HCT116 (cell line): ENCODE measurements around the gene SGMS2. TPM values are rescaled to one million over a fixed set of nuclear protein-coding genes. Genes with fewer than 3 reads are reported as not detected.
A peak's percentile ranks its signal among the peaks of the same experiment; 100 is the strongest.

Experiments used
- ATAC-seq: fragments of 200-7000 bp; cut with Tn5 transposase; 2 replicates; pipeline ENCODE4 v1.9.1; 2020; ENCODE audit warnings: mild to moderate bottlenecking, moderate library complexity
- BruUV-seq: library from RNA; stranded (reverse); fragments of 400-500 nt; replicated peaks from 2 replicates; lab custom pipeline; 2021; lab: Mats Ljungman, UMichigan
- CTCF ChIA-PET: fragments of 300-600 bp; sonication (Branson Sonifier 250); formaldehyde crosslinking; loops from one replicate; lab custom pipeline; 2021; ENCODE audit warnings: antibody characterized with exemption; lab: Charles Lee
- POLR2A ChIA-PET: fragments of 300-600, 350-600 bp; sonication (Branson Sonifier 250); formaldehyde crosslinking; loops from one replicate; lab custom pipeline; 2021; ENCODE audit warnings: antibody characterized with exemption; lab: Charles Lee
- RAD21 ChIA-PET, 2 experiments: fragments of 300-600 bp; sonication (Branson Sonifier 250); formaldehyde crosslinking; loops; one replicate each; lab custom pipeline; 2023; ENCODE audit warnings: low total read pairs in 2 of 2; ENCODE audit not compliant: uncharacterized antibody in 2 of 2, unreplicated experiment in 2 of 2, low non-redundant PET in 1 of 2; lab: Charles Lee
- DNase-seq: peaks from one replicate; pipeline ENCODE4 v3.0.0-alpha.2; 2010; ENCODE audit warnings: low read depth, low spot score
- H2AFZ ChIP-seq: fragments of 200-600 bp; shearing (Covaris generic), sonication (generic); 2 replicates; pipeline ENCODE4 v1.6.1; 2017; ENCODE audit warnings: low read depth, mixed run types, mixed read lengths, antibody characterized with exemption, low read length; ENCODE audit not compliant: poor library complexity, severe bottlenecking
- H3K27ac ChIP-seq: 2 replicates; pipeline ENCODE4 v1.5.1; 2012; ENCODE audit warnings: low read depth, low read length
- H3K27me3 ChIP-seq: fragments of 200-600 bp; sonication (generic); 2 replicates; pipeline ENCODE4 v1.6.1; 2016; ENCODE audit warnings: mixed run types, low read length, mixed read lengths; ENCODE audit not compliant: insufficient read depth
- H3K36me3 ChIP-seq, 2 experiments: fragments of 200-500 bp in 1 of 2; fragments of 200-600 bp in 1 of 2; sonication (Bioruptor generic) in 1 of 2; sonication (generic) in 1 of 2; 2 replicates each; pipeline versions ENCODE4 v1.5.1 to v1.6.1; 2014 to 2016; ENCODE audit warnings: low read length in 2 of 2, inconsistent platforms in 1 of 2, mixed read lengths in 1 of 2, mixed run types in 1 of 2; ENCODE audit not compliant: insufficient read depth in 2 of 2, control insufficient read depth in 1 of 2
- H3K4me1 ChIP-seq, 2 experiments: fragments of 200-600 bp in 1 of 2; sonication (generic) in 1 of 2; 2 replicates each; pipeline versions ENCODE4 v1.5.1 to v1.6.1; 2012 to 2017; ENCODE audit warnings: low read length in 2 of 2, inconsistent platforms in 1 of 2, mild to moderate bottlenecking in 1 of 2, mixed read lengths in 1 of 2, mixed run types in 1 of 2, moderate library complexity in 1 of 2; ENCODE audit not compliant: insufficient read depth in 2 of 2, control insufficient read depth in 1 of 2
- H3K4me2 ChIP-seq: fragments of 200-600 bp; sonication (generic); 2 replicates; pipeline ENCODE4 v1.6.1; 2017; ENCODE audit warnings: mixed run types, low read length, mixed read lengths
- H3K4me3 ChIP-seq, 2 experiments: fragments of 200-600 bp in 1 of 2; sonication (generic) in 1 of 2; replicated peaks in 1 of 2; 2 replicates each; pipeline ENCODE4 v1.5.1; 2011 to 2016; ENCODE audit warnings: low read length in 2 of 2, control low read depth in 1 of 2, low read depth in 1 of 2, mild to moderate bottlenecking in 1 of 2, mixed read lengths in 1 of 2, mixed run types in 1 of 2
- H3K79me2 ChIP-seq: fragments of 200-600 bp; sonication (generic); 2 replicates; pipeline ENCODE4 v1.6.1; 2017; ENCODE audit warnings: mild to moderate bottlenecking, mixed run types, low read length, moderate library complexity, mixed read lengths; ENCODE audit not compliant: insufficient read depth
- H3K9ac ChIP-seq: fragments of 200-600 bp; sonication (generic); 2 replicates; pipeline ENCODE4 v1.6.1; 2016; ENCODE audit warnings: low read length, mixed read lengths
- H3K9me2 ChIP-seq: fragments of 200-600 bp; sonication (generic), shearing (Covaris generic); 2 replicates; pipeline ENCODE4 v1.6.1; 2017; ENCODE audit warnings: mixed run types, mild to moderate bottlenecking, moderate library complexity; ENCODE audit not compliant: insufficient read depth
- H3K9me3 ChIP-seq, 2 experiments: fragments of 200-500 bp in 1 of 2; fragments of 200-600 bp in 1 of 2; sonication (Bioruptor generic) in 1 of 2; sonication (generic) in 1 of 2; 2 replicates each; pipeline ENCODE4 v1.6.1; 2014 to 2017; ENCODE audit warnings: low read length in 2 of 2, mixed read lengths in 2 of 2, inconsistent platforms in 1 of 2, low read depth in 1 of 2, mild to moderate bottlenecking in 1 of 2, mixed run types in 1 of 2, moderate library complexity in 1 of 2; ENCODE audit not compliant: control insufficient read depth in 1 of 2, insufficient read depth in 1 of 2
- H4K20me1 ChIP-seq: fragments of 200-600 bp; sonication (generic), shearing (Covaris generic); 2 replicates; pipeline ENCODE4 v1.6.1; 2017; ENCODE audit warnings: mixed run types, mild to moderate bottlenecking, moderate library complexity; ENCODE audit not compliant: insufficient read depth
- CBX3 ChIP-seq: IDR thresholded peaks from 2 replicates; pipeline ENCODE4 v1.6.1; 2012; ENCODE audit warnings: low read depth
- CEBPB ChIP-seq: IDR thresholded peaks from 2 replicates; pipeline ENCODE4 v1.6.1; 2012; ENCODE audit warnings: low read depth
- CTCF ChIP-seq, 3 experiments: fragments of 200-600 bp in 1 of 3; sonication (generic) in 1 of 3; IDR thresholded peaks in 2 of 3; conservative IDR thresholded peaks in 1 of 3; 2 replicates each; pipeline ENCODE4 v1.5.1; 2012 to 2017; ENCODE audit warnings: low read depth in 2 of 3, low read length in 2 of 3, antibody characterized with exemption in 1 of 3, borderline replicate concordance in 1 of 3, control low read depth in 1 of 3, mild to moderate bottlenecking in 1 of 3, mixed read lengths in 1 of 3, mixed run types in 1 of 3, moderate library complexity in 1 of 3; ENCODE audit not compliant: insufficient read depth in 1 of 3
- EGR1 ChIP-seq: IDR thresholded peaks from 2 replicates; pipeline ENCODE4 v1.6.1; 2012; ENCODE audit warnings: low read depth
- EZH2 ChIP-seq: fragments of 200-600 bp; sonication (generic); IDR thresholded peaks from 2 replicates; pipeline ENCODE4 v1.6.1; 2017; ENCODE audit warnings: antibody characterized with exemption, mixed run types
- FOSL1 ChIP-seq: IDR thresholded peaks from 2 replicates; pipeline ENCODE4 v1.6.1; 2012; ENCODE audit warnings: low read depth
- JUND ChIP-seq: IDR thresholded peaks from 2 replicates; pipeline ENCODE4 v1.6.1; 2012
- RAD21 ChIP-seq: IDR thresholded peaks from 2 replicates; pipeline ENCODE4 v1.6.1; 2012; ENCODE audit warnings: low read depth, mild to moderate bottlenecking
- REST ChIP-seq: IDR thresholded peaks from 2 replicates; pipeline ENCODE4 v1.6.1; 2012; ENCODE audit warnings: low read depth
- SIN3A ChIP-seq: IDR thresholded peaks from 2 replicates; pipeline ENCODE4 v1.6.1; 2012; ENCODE audit warnings: low read depth
- SP1 ChIP-seq: IDR thresholded peaks from 2 replicates; pipeline ENCODE4 v1.6.1; 2012; ENCODE audit warnings: low read depth
- SRF ChIP-seq: IDR thresholded peaks from 2 replicates; pipeline ENCODE4 v1.6.1; 2012; ENCODE audit warnings: low read depth
- YY1 ChIP-seq: IDR thresholded peaks from 2 replicates; pipeline ENCODE4 v1.6.1; 2011; ENCODE audit warnings: low read length, low read depth, moderate library complexity, mild to moderate bottlenecking; ENCODE audit not compliant: insufficient replicate concordance; ENCODE audit errors: extremely low read depth
- ZBTB33 ChIP-seq: IDR thresholded peaks from 2 replicates; pipeline ENCODE4 v1.6.1; 2011; ENCODE audit warnings: mild to moderate bottlenecking, low read length, moderate library complexity; ENCODE audit not compliant: insufficient replicate concordance; ENCODE audit errors: extremely low read depth
- intact Hi-C: fragments of 100-400 bp; cut with micrococcal nuclease; formaldehyde crosslinking; loops from 2 replicates; pipeline ENCODE4 v1.10.0; 2022
- total RNA-seq: library from RNA; stranded (reverse); gene quantifications from one replicate; pipeline ENCODE4 v1.2.1, GENCODE V29; 2021; ENCODE audit not compliant: unreplicated experiment

Gene SGMS2
- total RNA-seq, 1 experiment from 2014 or later: 36.6 TPM

- no peaks in the 10 kb centered on the region for H3K27me3 ChIP-seq
- no peaks in the 10 kb centered on the region for H3K79me2 ChIP-seq
- no peaks in the 10 kb centered on the region for H4K20me1 ChIP-seq
- no peak overlapping the region for H3K9ac ChIP-seq
- H3K9me3 ChIP-seq: no peaks in the 10 kb centered on the region
- peak overlapping the region; percentile 29 for H3K4me2 ChIP-seq
- no peaks in the 10 kb centered on the region for H3K9me2 ChIP-seq
- H3K36me3 ChIP-seq: no peaks in the 10 kb centered on the region
- H2AFZ ChIP-seq: no peak overlapping the region
- BruUV-seq: no TSS peak
- H3K27ac ChIP-seq: no peak overlapping the region
- CTCF ChIA-PET: no interaction called here
- ATAC-seq (peak; percentile 67), DNase-seq (no peak)
- RAD21 ChIA-PET: no interaction called here
- POLR2A ChIA-PET: no interaction called here
- intact Hi-C loops: no loop called here
- no peak for TF ChIP-seq EZH2
- peak; percentile 24 for TF ChIP-seq FOSL1
- 0 out of 2 replicates have a peak, but pooled peaks have one; percentile 26 for TF ChIP-seq SP1
- TF ChIP-seq SRF: no peak
- TF ChIP-seq, all 23 proteins: peak for 2
- Histone ChIP-seq H3K4me1 (peaks cover 0 to 7% of the 10 kb centered on the region in 2 experiments; a peak in 2 of 4 replicates), H3K4me3 (no peak overlapping the region)
Observed at GRCh38 chr4:107801766-107802211, 22.9 kb upstream of the SGMS2 start.

GRCh38 chr4:107804956-107805355, 19.8 kb upstream of the SGMS2 start:
- H3K27me3 ChIP-seq: no peaks in the 10 kb centered on the region
- POLR2A ChIA-PET: no interaction called here
- TF ChIP-seq YY1: no peak
- TF ChIP-seq CBX3: no peak
- no peak for TF ChIP-seq RAD21
- no peak for TF ChIP-seq FOSL1
- TF ChIP-seq REST: no peak
- no peak for TF ChIP-seq ZBTB33
- no peak for TF ChIP-seq SIN3A
- TF ChIP-seq CTCF (IDR thresholded peaks at IDR 0.05 in 2 of 3, conservative IDR thresholded peaks at IDR 0.05 in 1 of 3; ENCODE audit: borderline replicate concordance in 1 of 3, insufficient read depth in 1 of 3, low read depth in 2 of 3, low read length in 2 of 3): no peak
- TF ChIP-seq SRF: no peak
- no peak for TF ChIP-seq JUND
- no peak for TF ChIP-seq EGR1
- no peak for TF ChIP-seq CEBPB

More at GRCh38 chr4:107804956-107805355, 19.8 kb upstream of the SGMS2 start:
- no peak overlapping the region for H3K27ac ChIP-seq
- ChIA-PET RAD21 (no interaction called here), CTCF (no interaction called here)
- H3K4me3 ChIP-seq: no peak overlapping the region
- no peak overlapping the region for H2AFZ ChIP-seq
- intact Hi-C loops: no loop called here
- ATAC-seq: no peak
- no peak for DNase-seq
- H3K9ac ChIP-seq: no peak overlapping the region
- no peak overlapping the region for H3K4me2 ChIP-seq
- H4K20me1 ChIP-seq: no peaks in the 10 kb centered on the region
- H3K4me1 ChIP-seq: peaks cover 0 to 7% of the 10 kb centered on the region in 2 experiments; a peak in 2 of 4 replicates
- no peaks in the 10 kb centered on the region for H3K9me2 ChIP-seq
- no peaks in the 10 kb centered on the region for H3K36me3 ChIP-seq
- H3K9me3 ChIP-seq: no peaks in the 10 kb centered on the region
- no peaks in the 10 kb centered on the region for H3K79me2 ChIP-seq
- BruUV-seq: no TSS peak
